Liver (tissue), 3 donors: ENCODE data around the gene FAM83B.

Experiments used
- MAX ChIP-seq: IDR thresholded peaks from 2 replicates; pipeline ENCODE4 v1.6.1; 2016; ENCODE audit warnings: antibody characterized with exemption
- REST ChIP-seq: IDR thresholded peaks from 2 replicates; pipeline ENCODE4 v1.6.1; 2016; ENCODE audit warnings: antibody characterized with exemption, mild to moderate bottlenecking
- RXRA ChIP-seq, 2 donors: IDR thresholded peaks; 2 replicates each; pipeline ENCODE4 v1.6.1; 2017 to 2018; ENCODE audit warnings: antibody characterized with exemption in 2 of 2, mild to moderate bottlenecking in 1 of 2
- SP1 ChIP-seq: IDR thresholded peaks from 2 replicates; pipeline ENCODE4 v1.6.1; 2018; ENCODE audit warnings: antibody characterized with exemption, mild to moderate bottlenecking
- TAF1 ChIP-seq: conservative IDR thresholded peaks from 2 replicates; pipeline ENCODE4 v1.6.1; 2016; ENCODE audit warnings: antibody characterized with exemption, mild to moderate bottlenecking
- YY1 ChIP-seq: IDR thresholded peaks from 2 replicates; pipeline ENCODE4 v1.6.1; 2016; ENCODE audit warnings: antibody characterized with exemption, mild to moderate bottlenecking
- TF ChIP-seq, protein P1 (sequence below): fragments of 150-350 bp; IDR thresholded peaks from 2 replicates; pipeline ENCODE4 v1.5.1; 2017; ENCODE audit warnings: improper control_type of control experiment, low read depth, low read length; ENCODE audit not compliant: missing input control
- TF ChIP-seq, protein P2 (sequence below): IDR thresholded peaks from 2 replicates; pipeline ENCODE4 v1.6.1; 2016; ENCODE audit warnings: antibody characterized with exemption
- donor health status: healthy.
- donor health status: healthy.

DNA sequence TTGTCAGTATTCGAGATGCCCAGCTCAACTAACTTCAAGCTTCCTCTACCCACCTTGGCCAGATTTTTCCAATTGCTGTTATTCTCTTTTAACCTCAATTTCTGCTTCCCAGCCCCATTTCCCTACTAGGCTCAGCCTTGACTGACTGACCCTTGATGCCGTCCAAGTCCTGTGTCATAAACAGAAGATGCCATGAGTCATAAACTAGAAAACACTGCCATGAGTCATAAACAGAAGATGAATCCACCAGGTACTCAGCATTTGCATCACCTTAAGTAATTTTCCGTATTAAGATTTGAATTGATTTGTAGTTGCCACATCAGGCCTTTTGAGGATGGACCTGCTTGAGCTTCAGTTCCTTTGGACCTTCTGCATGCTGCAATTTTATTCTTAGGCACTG is 123.8 kb downstream of the FAM83B start:
- TF ChIP-seq, protein P1, sequence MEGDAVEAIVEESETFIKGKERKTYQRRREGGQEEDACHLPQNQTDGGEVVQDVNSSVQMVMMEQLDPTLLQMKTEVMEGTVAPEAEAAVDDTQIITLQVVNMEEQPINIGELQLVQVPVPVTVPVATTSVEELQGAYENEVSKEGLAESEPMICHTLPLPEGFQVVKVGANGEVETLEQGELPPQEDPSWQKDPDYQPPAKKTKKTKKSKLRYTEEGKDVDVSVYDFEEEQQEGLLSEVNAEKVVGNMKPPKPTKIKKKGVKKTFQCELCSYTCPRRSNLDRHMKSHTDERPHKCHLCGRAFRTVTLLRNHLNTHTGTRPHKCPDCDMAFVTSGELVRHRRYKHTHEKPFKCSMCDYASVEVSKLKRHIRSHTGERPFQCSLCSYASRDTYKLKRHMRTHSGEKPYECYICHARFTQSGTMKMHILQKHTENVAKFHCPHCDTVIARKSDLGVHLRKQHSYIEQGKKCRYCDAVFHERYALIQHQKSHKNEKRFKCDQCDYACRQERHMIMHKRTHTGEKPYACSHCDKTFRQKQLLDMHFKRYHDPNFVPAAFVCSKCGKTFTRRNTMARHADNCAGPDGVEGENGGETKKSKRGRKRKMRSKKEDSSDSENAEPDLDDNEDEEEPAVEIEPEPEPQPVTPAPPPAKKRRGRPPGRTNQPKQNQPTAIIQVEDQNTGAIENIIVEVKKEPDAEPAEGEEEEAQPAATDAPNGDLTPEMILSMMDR = no peak
- no peak for TF ChIP-seq RXRA (IDR thresholded peaks at IDR 0.05)
- TF ChIP-seq SP1 = no peak
- TF ChIP-seq REST = no peak
- TF ChIP-seq YY1 = no peak
- TF ChIP-seq MAX = no peak
- TF ChIP-seq TAF1 = no peak
- TF ChIP-seq, protein P2, sequence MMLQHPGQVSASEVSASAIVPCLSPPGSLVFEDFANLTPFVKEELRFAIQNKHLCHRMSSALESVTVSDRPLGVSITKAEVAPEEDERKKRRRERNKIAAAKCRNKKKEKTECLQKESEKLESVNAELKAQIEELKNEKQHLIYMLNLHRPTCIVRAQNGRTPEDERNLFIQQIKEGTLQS = no peak
